Hematopoietic multipotent progenitor cell (in vitro differentiated cells): ENCODE data around the gene KANSL2. TPM values are rescaled to one million over a fixed set of nuclear protein-coding genes. Genes with fewer than 3 reads are reported as not detected.
A peak's percentile ranks its signal among the peaks of the same experiment; 100 is the strongest.
"Not testable (repeated sequence)": the region's sequence is repeated elsewhere in the genome, so short reads cannot be mapped to it uniquely, and the experiment has no call there.

Experiments used
- DNase-seq, 3 donors: peaks; one replicate each; pipeline ENCODE4 v3.0.0-alpha.2; 2011 to 2015; ENCODE audit warnings: low read depth in 2 of 3, low spot score in 2 of 3
- total RNA-seq: library from RNA; depleted of rRNA; stranded (reverse); fragments of >200 nt; gene quantifications from one replicate; pipeline ENCODE4 v1.2.3, GENCODE V29; 2012

KANSL2 gene
- total RNA-seq, 1 donor = 96.9 TPM

- DNase-seq = no peak
These were observed 4.1 kb upstream of the KANSL2 start for GRCh38 chr12:48686037-48686595.

- DNase-seq = no peak
These were observed 1.5 kb upstream of the KANSL2 start for GRCh38 chr12:48683534-48683933.

- DNase-seq = no peak
These were observed 889 bp upstream of the KANSL2 start for GRCh38 chr12:48682927-48683326.

- not testable (repeated sequence) for DNase-seq
These were observed 481 bp upstream of the KANSL2 start for GRCh38 chr12:48682533-48682905.

- peak in 1 of 3 donors; percentile 2 for DNase-seq
These were observed 684 bp downstream of the KANSL2 start for GRCh38 chr12:48681399-48681709.

GRCh38 chr12:48680861-48681260 lies 1.2 kb downstream of the KANSL2 start:
- no peak for DNase-seq

- no peak for DNase-seq
These were observed 3.4 kb downstream of the KANSL2 start for GRCh38 chr12:48678551-48679185.

GRCh38 chr12:48671231-48671856 lies 10.7 kb downstream of the KANSL2 start:
- DNase-seq = no peak

- DNase-seq = no peak
These were observed 13.0 kb downstream of the KANSL2 start for GRCh38 chr12:48668996-48669395.

- DNase-seq = no peak
These were observed 22.2 kb downstream of the KANSL2 start for GRCh38 chr12:48659863-48660262.

- no peak for DNase-seq
These were observed 30.4 kb downstream of the KANSL2 start for GRCh38 chr12:48651681-48652080.

- DNase-seq = not testable (repeated sequence)
These were observed 36.7 kb downstream of the KANSL2 start for GRCh38 chr12:48645354-48645753.

GRCh38 chr12:48643011-48643410 lies 39.0 kb downstream of the KANSL2 start:
- no peak for DNase-seq

- not testable (repeated sequence) for DNase-seq
These were observed 40.1 kb downstream of the KANSL2 start for GRCh38 chr12:48641752-48642555.

GRCh38 chr12:48640854-48641253 lies 41.2 kb downstream of the KANSL2 start:
- no peak for DNase-seq

- no peak for DNase-seq
These were observed 41.6 kb downstream of the KANSL2 start for GRCh38 chr12:48640428-48640827.

GRCh38 chr12:48631071-48631470 lies 51.0 kb downstream of the KANSL2 start:
- DNase-seq = no peak

GRCh38 chr12:48630346-48630745 lies 51.7 kb downstream of the KANSL2 start:
- DNase-seq = no peak

GRCh38 chr12:48629541-48629940 lies 52.5 kb downstream of the KANSL2 start:
- no peak for DNase-seq

GRCh38 chr12:48627556-48627955 lies 54.5 kb downstream of the KANSL2 start:
- DNase-seq = no peak

GRCh38 chr12:48622997-48623396 lies 59.0 kb downstream of the KANSL2 start:
- DNase-seq = not testable (repeated sequence)

- peak; percentile 63 to 77 (median 68) for DNase-seq
These were observed 63.5 kb downstream of the KANSL2 start for GRCh38 chr12:48618541-48618940.
